Peyer's patch (tissue), 4 donors: ENCODE data around the gene TMEM260. TPM values are rescaled to one million over a fixed set of nuclear protein-coding genes. Genes with fewer than 3 reads are reported as not detected.
"Not testable (repeated sequence)": the region's sequence is repeated elsewhere in the genome, so short reads cannot be mapped to it uniquely, and the experiment has no call there.

Source experiments
- DNase-seq, 3 donors: peaks; one replicate each; pipeline ENCODE4 v3.0.0-alpha.2; 2017 to 2019
- H3K27ac ChIP-seq, 4 donors: fragments of 200-600 bp; sonication (generic); one replicate each; pipeline ENCODE4 v1.5.1; 2016 to 2019
- H3K27me3 ChIP-seq, 2 donors: fragments of 200-600 bp; sonication (generic); one replicate each; pipeline ENCODE4 v1.5.1; 2019
- H3K36me3 ChIP-seq, 3 donors: fragments of 200-600 bp; sonication (generic); one replicate each; pipeline ENCODE4 v1.5.1; 2016 to 2019
- H3K4me1 ChIP-seq, 4 donors: fragments of 200-600 bp; sonication (generic); one replicate each; pipeline ENCODE4 v1.5.1; 2016 to 2019
- H3K4me3 ChIP-seq, 4 donors: fragments of 200-600 bp; sonication (generic); 1 replicate in 3 of 4; 2 replicates in 1 of 4; pipeline ENCODE4 v1.5.1; 2016 to 2019; ENCODE audit warnings: mild to moderate bottlenecking in 1 of 4
- H3K9me3 ChIP-seq, 4 donors: fragments of 200-600 bp; sonication (generic); one replicate each; pipeline ENCODE4 v1.5.1; 2016 to 2019; ENCODE audit warnings: mild to moderate bottlenecking in 1 of 4
- POLR2A ChIP-seq, 2 donors: fragments of 450-650 bp; IDR thresholded peaks; one replicate each; pipeline ENCODE4 v1.5.1; 2017; ENCODE audit warnings: antibody characterized with exemption in 2 of 2, mild to moderate bottlenecking in 2 of 2, moderate library complexity in 2 of 2
- total RNA-seq, 4 donors: library from RNA; depleted of rRNA; stranded (reverse); fragments of >200 nt; gene quantifications; one replicate each; pipeline ENCODE4 v1.1.0, GENCODE V29; 2016
- TF ChIP-seq, protein P1 (sequence below), 6 experiments: fragments of 450-650 bp in 4 of 6; fragments of 200-600 bp in 2 of 6; sonication (generic) in 1 of 6; IDR thresholded peaks; one replicate each; pipeline ENCODE4 v1.5.1; 2017 to 2019; ENCODE audit warnings: antibody characterized with exemption in 6 of 6, mild to moderate bottlenecking in 3 of 6, moderate library complexity in 1 of 6

Gene TMEM260
- total RNA-seq, 4 donors from 2014 or later, result 13.3 to 43.5 (median 24.5) TPM

- H3K36me3 ChIP-seq, result no peaks in the 10 kb centered on the region
- no peak overlapping the region for H3K4me3 ChIP-seq
- H3K27me3 ChIP-seq, result no peaks in the 10 kb centered on the region
- H3K9me3 ChIP-seq, result no peaks in the 10 kb centered on the region
- no peak for TF ChIP-seq POLR2A (IDR thresholded peaks at IDR 0.05)
- TF ChIP-seq, protein P1, sequence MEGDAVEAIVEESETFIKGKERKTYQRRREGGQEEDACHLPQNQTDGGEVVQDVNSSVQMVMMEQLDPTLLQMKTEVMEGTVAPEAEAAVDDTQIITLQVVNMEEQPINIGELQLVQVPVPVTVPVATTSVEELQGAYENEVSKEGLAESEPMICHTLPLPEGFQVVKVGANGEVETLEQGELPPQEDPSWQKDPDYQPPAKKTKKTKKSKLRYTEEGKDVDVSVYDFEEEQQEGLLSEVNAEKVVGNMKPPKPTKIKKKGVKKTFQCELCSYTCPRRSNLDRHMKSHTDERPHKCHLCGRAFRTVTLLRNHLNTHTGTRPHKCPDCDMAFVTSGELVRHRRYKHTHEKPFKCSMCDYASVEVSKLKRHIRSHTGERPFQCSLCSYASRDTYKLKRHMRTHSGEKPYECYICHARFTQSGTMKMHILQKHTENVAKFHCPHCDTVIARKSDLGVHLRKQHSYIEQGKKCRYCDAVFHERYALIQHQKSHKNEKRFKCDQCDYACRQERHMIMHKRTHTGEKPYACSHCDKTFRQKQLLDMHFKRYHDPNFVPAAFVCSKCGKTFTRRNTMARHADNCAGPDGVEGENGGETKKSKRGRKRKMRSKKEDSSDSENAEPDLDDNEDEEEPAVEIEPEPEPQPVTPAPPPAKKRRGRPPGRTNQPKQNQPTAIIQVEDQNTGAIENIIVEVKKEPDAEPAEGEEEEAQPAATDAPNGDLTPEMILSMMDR (IDR thresholded peaks at IDR 0.05), result no peak
- no peaks in the 10 kb centered on the region for H3K4me1 ChIP-seq
- H3K27ac ChIP-seq, result no peak overlapping the region
- DNase-seq, result no peak
Measured at GRCh38 chr14:56666716-56667115, 87.1 kb downstream of the TMEM260 start.

DNA sequence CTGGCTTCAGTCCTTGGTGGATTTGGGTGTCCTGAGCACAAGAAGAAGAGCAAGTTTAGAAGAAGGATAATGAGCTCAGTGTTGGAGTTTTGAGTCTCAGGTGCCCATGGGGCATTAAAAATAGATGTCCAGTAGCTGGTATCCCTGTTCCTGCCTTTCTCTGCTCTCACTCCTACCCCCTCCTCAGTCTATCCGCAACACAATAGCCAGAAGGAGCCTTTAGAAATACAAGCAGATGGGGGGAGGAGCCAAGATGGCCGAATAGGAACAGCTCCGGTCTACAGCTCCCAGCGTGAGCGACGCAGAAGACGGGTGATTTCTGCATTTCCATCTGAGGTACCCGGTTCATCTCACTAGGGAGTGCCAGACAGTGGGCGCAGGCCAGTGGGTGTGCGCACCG, 87.7 kb downstream of the TMEM260 start:
- not testable (repeated sequence) for H3K36me3 ChIP-seq, H3K27me3 ChIP-seq, H3K9me3 ChIP-seq, H3K4me3 ChIP-seq, H3K4me1 ChIP-seq, H3K27ac ChIP-seq, DNase-seq

DNA sequence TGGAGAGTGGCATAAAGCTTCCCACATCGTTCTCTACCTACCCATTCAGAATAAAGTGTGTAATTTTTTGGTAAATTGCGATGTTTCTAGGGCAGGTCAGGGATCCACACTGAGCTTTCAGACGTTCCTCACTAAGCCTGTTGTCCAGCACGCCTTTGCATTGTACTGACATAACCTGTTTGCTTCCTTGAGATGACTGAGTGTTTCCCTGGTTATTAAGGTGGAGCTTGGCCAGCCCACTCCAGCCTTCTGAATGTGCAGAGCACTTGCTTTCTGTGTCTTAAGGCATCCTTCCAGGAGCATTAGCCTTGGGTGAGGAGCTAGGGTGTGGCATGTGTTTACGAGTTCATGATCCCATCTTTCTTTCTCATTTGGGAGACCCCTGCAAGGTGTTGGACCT, 96.4 kb downstream of the TMEM260 start:
- DNase-seq, result no peak
- no peak for TF ChIP-seq POLR2A (IDR thresholded peaks at IDR 0.05)
- TF ChIP-seq, protein P1 (IDR thresholded peaks at IDR 0.05), result no peak
- Histone ChIP-seq H3K27me3 (no peaks in the 10 kb centered on the region), H3K9me3 (no peaks in the 10 kb centered on the region), H3K4me3 (no peak overlapping the region), H3K36me3 (no peaks in the 10 kb centered on the region), H3K4me1 (no peaks in the 10 kb centered on the region), H3K27ac (no peak overlapping the region)

- Histone ChIP-seq H3K4me3 (no peak overlapping the region), H3K27me3 (no peaks in the 10 kb centered on the region)
Measured at GRCh38 chr14:56678838-56679237, 99.2 kb downstream of the TMEM260 start.

DNA sequence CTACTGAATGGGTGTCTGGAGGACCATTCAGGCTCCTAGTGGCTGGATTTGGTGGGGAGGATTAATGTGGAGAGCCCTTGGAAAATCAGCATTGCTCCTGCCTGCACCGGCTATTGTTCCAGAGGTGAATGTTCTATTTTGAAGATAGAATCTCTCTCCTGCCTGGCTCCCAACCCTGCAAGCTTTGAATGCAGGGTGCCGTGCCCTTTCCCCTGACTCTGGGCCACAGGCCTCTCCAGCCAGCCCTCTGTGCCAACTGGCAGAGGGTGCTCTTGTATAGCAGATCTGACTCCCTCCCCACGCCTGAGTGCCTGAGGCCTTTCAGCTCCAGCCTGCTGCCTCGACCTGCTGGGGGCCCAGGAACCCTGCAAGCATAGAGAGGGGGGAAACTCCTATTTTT, 106.8 kb downstream of the TMEM260 start:
- Histone ChIP-seq H3K4me3 (no peak overlapping the region), H3K4me1 (no peaks in the 10 kb centered on the region), H3K36me3 (no peaks in the 10 kb centered on the region), H3K9me3 (no peaks in the 10 kb centered on the region), H3K27ac (no peak overlapping the region), H3K27me3 (no peaks in the 10 kb centered on the region)
- TF ChIP-seq, protein P1 (IDR thresholded peaks at IDR 0.05), result peak in 1 of 6 experiments; percentile 26
- no peak for TF ChIP-seq POLR2A (IDR thresholded peaks at IDR 0.05)
- DNase-seq, result no peak

More at GRCh38 chr14:56678838-56679237, 99.2 kb downstream of the TMEM260 start:
- Histone ChIP-seq H3K4me1 (no peaks in the 10 kb centered on the region), H3K9me3 (no peaks in the 10 kb centered on the region), H3K27ac (no peak overlapping the region), H3K36me3 (no peaks in the 10 kb centered on the region)
- DNase-seq, result no peak
- TF ChIP-seq, protein P1 (IDR thresholded peaks at IDR 0.05), result no peak
- TF ChIP-seq POLR2A (IDR thresholded peaks at IDR 0.05), result no peak

DNA sequence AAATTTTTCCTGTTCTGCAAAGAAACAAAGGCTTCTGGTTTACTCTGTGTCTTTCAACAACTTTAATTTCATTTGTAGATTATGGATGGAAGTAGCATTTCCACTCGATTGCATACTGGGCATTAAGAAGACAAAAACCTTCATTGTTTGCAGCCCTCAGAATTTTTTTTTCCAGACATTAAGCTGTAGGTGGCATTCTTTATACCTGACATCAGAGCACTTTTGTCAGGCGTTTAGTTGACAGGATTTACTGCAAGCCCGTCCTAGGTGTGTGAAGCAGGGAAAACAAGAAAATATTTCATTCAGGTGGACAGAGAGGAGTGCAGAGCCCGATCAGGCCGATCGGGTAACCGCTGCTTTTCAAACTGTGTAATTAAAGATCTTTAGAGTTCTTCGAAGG, 107.5 kb downstream of the TMEM260 start:
- Histone ChIP-seq H3K4me3 (no peak overlapping the region), H3K36me3 (no peaks in the 10 kb centered on the region), H3K9me3 (no peaks in the 10 kb centered on the region), H3K27ac (no peak overlapping the region), H3K4me1 (no peaks in the 10 kb centered on the region), H3K27me3 (no peaks in the 10 kb centered on the region)
- TF ChIP-seq, protein P1 (IDR thresholded peaks at IDR 0.05), result no peak
- TF ChIP-seq POLR2A (IDR thresholded peaks at IDR 0.05), result no peak
- DNase-seq, result no peak
